T47D (cell line): ENCODE results near the gene RASGRP4.
"Not testable (repeated sequence)": the region's sequence is repeated elsewhere in the genome, so short reads cannot be mapped to it uniquely, and the experiment has no call there.

Experiments
- DNase-seq, 2 experiments: peaks; one replicate each; pipeline versions ENCODE4 v3.0.0 to v3.0.0-alpha.2; 2011 to 2012; ENCODE audit warnings: low read depth in 1 of 2, low spot score in 1 of 2
- JUND ChIP-seq: IDR thresholded peaks from 2 replicates; pipeline ENCODE4 v1.6.1; 2012; ENCODE audit warnings: low read depth
- in situ Hi-C: cut with HindIII; loops from 2 replicates; pipeline ENCODE4 v1.10.0; 2016; ENCODE audit warnings: low sequenced_read_pairs, low pct_unique_long_range_greater_than_20kb

The RASGRP4 gene, protein sequence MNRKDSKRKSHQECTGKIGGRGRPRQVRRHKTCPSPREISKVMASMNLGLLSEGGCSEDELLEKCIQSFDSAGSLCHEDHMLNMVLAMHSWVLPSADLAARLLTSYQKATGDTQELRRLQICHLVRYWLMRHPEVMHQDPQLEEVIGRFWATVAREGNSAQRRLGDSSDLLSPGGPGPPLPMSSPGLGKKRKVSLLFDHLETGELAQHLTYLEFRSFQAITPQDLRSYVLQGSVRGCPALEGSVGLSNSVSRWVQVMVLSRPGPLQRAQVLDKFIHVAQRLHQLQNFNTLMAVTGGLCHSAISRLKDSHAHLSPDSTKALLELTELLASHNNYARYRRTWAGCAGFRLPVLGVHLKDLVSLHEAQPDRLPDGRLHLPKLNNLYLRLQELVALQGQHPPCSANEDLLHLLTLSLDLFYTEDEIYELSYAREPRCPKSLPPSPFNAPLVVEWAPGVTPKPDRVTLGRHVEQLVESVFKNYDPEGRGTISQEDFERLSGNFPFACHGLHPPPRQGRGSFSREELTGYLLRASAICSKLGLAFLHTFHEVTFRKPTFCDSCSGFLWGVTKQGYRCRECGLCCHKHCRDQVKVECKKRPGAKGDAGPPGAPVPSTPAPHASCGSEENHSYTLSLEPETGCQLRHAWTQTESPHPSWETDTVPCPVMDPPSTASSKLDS

DNA sequence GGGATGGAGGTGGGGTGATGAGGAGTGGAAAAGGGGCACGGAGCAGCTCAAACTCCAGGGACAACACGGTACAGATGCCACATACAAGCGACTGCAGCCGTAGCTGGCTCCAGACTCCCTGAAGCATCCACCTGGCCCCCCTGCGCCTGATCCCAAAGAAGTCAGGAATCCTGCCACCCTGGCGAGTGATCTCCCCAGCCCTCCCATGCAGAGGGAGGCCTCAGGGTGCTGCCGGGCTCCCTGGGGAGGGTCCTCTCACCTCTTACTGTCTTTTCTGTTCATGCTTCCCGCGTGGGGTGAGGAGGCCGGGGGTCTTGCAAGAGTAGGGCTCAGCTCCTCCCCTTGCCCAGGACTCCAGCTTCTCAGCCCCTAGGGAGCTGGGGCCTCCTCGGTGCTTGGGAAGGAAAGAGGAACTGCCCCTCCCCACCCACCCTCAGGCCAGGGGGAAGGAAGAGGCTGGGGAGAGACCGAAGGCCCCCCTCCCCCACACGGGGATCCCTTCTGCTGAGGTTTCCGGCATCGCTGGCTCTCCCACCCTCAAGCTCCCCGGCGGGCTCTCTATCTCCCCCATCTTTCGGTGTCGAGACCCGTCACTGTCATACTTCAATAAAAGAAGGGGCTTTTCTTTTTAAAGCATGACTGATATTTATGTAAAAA is at the start of gene RASGRP4:
Gene RASGRP4 (minus strand): TSS at position 410 of the 657 bp plus-strand sequence. CDS start 128 bp downstream, at position 282.
- DNase-seq = no peak
- in situ Hi-C loops = no loop called here
- no peak for TF ChIP-seq JUND

DNA sequence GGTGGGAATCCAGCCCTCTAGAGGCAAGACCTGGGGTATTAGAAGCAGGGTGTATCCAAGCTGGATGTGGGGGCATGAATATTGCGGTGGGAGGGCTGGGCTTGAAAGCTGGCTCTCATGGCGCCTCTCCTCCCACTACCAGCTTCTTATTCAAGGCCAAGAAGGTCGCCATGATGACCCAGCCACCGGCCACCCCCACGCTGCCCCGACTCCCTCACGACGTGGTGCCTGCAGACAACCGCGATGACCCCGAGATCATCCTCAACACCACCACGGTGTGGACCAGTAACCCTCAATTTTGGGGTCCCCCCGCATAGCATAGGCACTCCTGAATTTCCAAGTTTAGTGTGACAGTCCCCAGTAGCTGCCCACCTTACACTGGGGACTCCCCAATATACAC is 49.2 kb upstream of the RASGRP4 start:
- in situ Hi-C loops = no loop called here
- TF ChIP-seq JUND = no peak
- no peak for DNase-seq

DNA sequence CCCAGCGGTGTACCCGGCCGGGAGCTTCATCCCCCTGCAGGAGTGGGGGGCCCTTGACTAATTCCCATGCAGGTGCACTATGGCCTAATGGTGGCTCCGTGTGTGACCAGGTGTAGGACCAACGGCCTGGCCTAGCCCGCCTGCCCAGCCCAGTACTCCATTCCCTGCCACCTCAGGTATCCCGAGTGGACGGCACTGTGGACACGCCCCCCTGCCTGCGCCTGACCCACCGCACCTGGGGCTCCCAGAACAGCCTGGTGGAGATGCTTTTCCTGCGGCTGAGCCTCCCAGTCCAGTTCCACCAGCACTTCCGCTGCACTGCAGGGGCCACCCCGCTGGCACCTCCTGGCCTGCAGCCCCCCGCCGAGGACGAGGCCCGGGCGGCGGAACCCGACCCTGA is 47.2 kb upstream of the RASGRP4 start:
- in situ Hi-C loops = no loop called here
- TF ChIP-seq JUND = no peak
- DNase-seq = no peak

DNA sequence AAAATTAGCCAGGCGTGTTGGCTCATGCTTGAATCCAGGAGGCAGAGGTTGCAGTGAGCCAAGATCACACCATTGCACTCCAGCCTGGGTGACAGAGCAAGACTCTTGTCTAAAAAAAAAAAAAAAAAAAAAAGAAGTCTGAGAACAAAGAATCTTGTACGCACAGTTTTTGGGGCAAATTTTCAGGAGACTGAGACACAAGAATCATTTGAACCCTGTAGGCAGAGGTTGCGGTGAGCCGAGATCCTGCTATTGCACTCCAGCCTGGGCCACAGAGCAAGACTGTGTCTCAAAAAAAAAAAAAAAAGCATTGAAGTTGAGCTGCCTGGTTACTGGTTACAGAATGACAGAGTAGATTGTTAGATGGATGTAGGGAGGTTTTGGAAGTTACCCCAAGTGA is 46.7 kb upstream of the RASGRP4 start:
- in situ Hi-C loops, DNase-seq: not testable (repeated sequence)

DNA sequence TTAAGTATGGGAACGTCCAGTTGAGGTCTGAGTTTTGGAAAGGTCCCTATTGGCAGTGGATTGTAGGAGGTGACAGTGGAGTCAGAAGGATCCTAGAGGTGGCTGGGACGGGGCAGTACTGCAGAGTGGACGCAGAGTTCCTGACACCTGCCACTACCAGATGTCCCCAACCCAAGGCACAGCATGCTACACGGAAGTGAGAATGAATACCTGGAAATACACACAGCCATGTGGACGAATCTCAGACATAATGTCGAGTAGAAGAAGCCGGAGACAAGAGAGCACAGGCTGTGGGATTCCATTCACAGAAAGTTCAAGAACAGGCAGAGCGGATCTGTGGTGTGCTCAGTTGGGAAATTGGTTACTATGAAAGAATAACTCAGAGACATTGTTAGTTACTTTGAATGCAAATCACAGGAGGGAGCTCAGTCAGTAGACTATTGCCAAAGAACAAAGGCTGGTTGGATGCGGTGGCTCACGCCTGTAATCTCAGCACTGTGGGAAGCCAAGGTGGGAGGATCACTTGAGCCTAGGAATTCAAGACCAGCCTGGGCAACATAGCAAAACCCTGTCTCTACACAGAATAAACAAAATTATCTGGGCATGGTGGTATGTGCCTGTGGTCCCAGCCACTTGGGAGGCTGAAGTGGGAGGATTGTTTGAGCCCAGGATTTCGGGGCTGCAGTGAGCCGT is 44.9 kb upstream of the RASGRP4 start:
- TF ChIP-seq JUND = no peak
- no peak for DNase-seq
- in situ Hi-C loops = no loop called here

DNA sequence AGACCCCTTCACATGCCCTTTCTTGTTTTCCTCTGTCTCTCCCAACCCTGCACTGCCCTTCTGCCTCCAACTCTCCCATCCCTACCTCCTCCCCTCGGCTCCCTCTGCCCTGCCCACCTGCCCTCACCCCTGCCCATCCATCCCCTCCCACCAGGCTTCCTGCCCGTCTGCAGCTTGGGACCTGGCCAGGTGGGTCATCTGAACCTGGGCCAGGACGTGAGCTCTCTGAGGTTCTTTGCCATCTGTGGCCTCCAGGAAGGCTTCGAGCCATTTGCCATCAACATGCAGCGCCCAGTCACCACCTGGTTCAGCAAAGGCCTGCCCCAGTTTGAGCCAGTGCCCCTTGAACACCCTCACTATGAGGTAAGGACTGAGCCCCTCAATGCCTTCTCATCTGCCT is 43.1 kb upstream of the RASGRP4 start:
- in situ Hi-C loops = no loop called here
- no peak for TF ChIP-seq JUND
- no peak for DNase-seq

DNA sequence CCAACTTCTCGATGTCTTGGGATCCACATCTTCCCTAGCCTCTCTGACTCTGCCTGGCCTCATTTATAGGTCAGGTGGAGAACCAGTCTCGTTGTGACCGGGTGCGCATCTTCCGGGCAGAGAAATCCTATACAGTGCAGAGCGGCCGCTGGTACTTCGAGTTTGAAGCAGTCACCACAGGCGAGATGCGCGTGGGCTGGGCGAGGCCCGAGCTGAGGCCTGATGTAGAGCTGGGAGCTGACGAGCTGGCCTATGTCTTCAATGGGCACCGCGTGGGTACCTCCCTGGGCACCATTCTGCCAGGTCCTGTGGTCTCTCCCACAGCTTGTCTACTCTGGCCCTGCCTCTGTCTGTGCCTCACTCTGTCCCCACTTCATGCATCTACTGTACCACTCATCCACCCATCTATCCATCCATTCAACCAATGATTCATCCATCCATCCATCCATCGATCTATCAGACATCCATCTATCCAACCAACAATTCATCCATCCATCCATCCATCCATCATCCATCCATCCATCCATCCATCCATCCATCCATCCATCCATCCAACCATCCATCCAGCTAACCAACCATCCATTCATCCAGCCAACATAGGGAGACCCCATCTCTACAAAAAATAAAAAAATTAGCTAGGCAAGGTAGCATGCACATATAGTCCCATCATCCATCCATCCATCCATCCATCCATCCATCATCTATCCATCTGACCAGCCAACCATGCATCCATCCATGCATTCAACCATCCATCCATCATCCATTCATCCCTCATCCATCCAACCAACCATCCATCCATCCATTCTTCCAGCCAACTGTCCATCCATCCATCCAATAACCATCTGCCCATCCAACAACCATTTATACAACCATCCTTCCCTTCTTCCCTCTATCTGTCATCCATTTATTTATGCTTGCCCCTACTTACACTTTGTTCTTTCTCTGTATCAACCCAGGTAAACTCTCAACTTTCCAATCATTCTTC is 41.8 kb upstream of the RASGRP4 start:
- DNase-seq = no peak
- no peak for TF ChIP-seq JUND
- in situ Hi-C loops = no loop called here

DNA sequence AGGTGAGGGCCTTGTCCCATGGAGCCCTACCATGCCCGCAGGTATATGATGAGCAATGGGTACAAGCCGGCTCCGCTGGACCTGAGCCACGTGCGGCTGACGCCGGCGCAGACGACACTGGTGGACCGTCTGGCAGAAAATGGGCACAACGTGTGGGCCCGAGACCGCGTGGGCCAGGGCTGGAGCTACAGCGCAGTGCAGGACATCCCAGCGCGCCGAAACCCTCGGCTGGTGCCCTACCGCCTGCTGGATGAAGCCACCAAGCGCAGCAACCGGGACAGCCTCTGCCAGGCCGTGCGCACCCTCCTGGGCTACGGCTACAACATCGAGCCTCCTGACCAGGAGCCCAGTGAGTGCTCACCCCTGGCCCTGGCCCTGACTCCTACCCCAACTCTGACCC is 40.0 kb upstream of the RASGRP4 start:
- no peak for TF ChIP-seq JUND
- in situ Hi-C loops = no loop called here
- DNase-seq = no peak

DNA sequence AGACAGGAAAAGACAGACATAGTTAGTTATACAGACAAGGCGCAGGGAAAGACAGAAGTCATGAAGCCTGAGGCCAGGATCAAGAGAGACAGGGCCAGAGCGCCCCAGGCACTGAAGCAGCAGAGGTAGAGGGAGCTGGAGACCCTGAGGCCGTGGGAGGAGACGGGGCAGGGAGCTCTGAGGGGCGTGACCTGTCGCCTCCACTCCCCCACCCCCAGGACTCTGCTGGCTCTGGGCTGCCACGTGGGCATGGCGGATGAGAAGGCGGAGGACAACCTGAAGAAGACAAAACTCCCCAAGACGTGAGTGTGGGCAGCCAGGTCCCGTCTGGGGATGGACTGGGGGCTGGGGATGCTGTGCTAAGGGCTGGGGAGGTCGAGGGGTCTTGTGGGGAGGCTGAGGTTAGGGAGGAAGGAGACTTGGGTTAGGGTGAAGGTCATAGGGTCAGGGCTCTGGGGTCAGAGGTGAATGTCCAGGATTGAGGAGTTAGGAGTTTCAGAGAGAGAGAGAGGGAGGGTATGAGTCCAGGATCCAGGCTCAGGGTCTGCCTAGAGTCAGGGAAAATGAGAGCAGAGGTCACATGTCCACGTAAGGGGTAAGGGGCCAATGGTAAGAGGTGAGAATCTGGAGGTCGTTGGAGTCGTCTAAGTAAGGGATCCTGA is 38.5 kb upstream of the RASGRP4 start:
- in situ Hi-C loops = no loop called here
- no peak for TF ChIP-seq JUND
- no peak for DNase-seq

DNA sequence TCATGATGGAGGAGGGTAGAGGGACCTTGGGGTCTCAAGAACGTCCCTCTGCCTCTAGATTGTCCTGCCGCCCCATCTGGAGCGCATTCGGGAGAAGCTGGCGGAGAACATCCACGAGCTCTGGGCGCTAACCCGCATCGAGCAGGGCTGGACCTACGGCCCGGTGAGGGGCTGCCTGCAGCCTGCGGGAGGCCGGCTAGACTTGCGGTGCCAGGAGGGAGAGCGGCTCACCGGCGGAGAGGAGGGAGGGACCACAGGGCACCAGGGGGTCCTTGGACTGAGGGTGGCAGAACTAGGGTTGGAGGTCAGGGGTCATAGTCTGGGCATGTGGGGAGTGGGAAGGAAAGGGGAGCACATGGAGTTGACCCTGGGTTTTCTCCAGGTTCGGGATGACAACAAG is 37.3 kb upstream of the RASGRP4 start:
- in situ Hi-C loops = no loop called here
- no peak for DNase-seq
- no peak for TF ChIP-seq JUND

DNA sequence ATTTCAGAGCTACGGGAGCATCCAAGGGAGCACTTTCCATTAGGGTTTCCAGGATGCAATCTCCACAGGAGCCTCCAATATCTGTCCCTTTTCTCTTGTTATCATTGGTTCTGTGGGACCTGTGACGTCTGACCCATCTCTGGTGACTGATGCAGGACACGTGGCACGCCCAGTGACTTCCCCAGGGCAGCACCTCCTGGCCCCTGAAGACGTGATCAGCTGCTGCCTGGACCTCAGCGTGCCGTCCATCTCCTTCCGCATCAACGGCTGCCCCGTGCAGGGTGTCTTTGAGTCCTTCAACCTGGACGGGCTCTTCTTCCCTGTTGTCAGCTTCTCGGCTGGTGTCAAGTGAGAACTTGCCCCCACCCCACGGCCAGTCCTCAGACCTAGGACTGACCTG is 33.0 kb upstream of the RASGRP4 start:
- TF ChIP-seq JUND = no peak
- in situ Hi-C loops = no loop called here
- no peak for DNase-seq
